Right forelimb (tissue), 1 donor: ENCODE measurements around the gene KCNQ1.
"Not testable (repeated sequence)": the region's sequence is repeated elsewhere in the genome, so short reads cannot be mapped to it uniquely, and the experiment has no call there.

ENCODE experiments used
- DNase-seq: peaks from one replicate; pipeline ENCODE4 v3.0.0-alpha.2; 2018

The KCNQ1 gene

GRCh38 chr11:2477936-2478335 is 33.1 kb downstream of the KCNQ1 start:
- DNase-seq = no peak

GRCh38 chr11:2480067-2480873 is 35.5 kb downstream of the KCNQ1 start:
- not testable (repeated sequence) for DNase-seq

GRCh38 chr11:2480874-2481220 is 36.0 kb downstream of the KCNQ1 start:
- no peak for DNase-seq

DNA sequence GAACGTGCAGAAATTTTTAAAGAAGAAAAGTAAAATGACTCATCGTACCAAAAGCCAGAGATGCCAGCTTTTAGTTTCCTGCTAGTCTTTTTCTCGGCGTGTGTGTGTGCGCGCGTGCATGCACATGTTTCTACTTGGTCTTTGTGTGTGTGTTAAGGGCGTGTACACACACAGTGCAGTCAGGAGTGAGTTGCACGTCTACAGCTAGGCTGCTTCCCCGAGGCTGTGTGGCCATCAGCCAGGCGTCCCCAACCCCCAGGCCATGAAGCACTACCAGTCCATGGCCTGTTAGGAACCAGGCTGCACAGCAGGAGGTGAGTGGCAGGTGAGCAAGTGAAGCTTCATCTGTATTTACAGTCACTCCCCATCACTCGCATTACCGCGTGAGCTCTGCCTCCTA is 36.4 kb downstream of the KCNQ1 start:
- DNase-seq = no peak

- DNase-seq = no peak
Measured at GRCh38 chr11:2482204-2482603, 37.4 kb downstream of the KCNQ1 start.

DNA sequence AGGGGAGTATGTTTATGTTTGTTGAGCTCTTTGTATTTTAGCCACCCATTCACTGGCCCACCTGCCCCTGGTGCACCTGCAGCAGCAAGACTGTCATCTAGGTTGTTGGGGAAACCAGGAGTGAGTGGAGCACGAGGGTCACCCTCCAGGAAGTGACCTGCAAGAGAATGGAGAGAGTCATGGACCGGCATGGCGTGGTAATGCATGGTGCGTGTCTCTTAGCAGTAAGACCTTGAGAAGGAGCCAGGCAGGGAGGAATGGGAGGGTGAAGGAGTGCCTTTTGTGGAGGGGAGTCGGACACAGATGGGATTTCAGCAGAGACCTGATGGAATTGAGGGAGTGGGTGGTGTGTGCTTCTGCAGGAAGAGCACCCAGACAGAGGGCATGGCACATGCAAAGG is 37.9 kb downstream of the KCNQ1 start:
- no peak for DNase-seq

DNA sequence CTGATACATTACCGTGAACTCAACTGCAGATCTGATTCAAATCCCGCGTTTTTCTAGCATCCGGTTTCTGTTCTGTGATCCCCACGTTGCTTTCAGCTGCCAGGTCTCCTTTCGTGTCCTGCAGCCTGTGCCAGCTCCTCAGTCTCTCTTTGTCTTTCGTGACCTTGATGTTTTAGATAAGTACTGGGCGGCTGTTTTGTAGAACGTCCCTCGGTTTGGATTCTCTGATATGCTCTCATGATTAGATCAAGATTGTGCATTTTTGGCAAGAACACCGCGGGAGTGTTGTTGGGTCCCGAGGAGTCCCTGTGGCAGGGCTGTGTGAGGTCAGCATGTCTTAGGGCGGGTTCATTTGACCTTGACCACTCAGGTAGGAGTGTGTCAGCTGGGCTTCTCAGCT is 38.6 kb downstream of the KCNQ1 start:
- no peak for DNase-seq

DNA sequence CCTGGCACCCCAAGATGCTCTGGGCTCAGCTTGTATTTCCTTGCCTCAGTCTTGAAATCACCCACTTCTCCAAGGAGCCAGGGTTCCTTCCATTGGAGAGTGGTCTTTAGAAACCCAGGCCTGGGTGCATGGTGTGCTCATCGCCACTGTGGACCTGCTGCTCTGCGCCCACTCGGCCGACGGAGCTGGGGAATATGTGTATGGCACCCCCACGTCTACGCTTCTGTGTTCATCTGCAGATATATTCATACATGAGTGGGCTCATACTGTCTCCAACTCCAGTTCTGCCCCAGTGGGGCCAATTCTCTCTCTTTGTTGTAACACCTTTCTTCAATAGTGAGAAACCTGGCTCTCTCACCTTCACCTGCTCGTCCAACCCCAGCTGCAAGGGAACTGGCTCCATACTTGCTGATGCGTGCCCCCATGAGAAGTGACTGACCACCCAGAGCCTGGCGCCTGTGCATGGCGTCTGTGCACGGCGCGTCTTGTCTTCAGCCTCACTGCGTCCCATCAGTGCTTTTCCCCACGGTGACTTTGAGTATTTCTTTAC is 39.8 kb downstream of the KCNQ1 start:
- no peak for DNase-seq

DNA sequence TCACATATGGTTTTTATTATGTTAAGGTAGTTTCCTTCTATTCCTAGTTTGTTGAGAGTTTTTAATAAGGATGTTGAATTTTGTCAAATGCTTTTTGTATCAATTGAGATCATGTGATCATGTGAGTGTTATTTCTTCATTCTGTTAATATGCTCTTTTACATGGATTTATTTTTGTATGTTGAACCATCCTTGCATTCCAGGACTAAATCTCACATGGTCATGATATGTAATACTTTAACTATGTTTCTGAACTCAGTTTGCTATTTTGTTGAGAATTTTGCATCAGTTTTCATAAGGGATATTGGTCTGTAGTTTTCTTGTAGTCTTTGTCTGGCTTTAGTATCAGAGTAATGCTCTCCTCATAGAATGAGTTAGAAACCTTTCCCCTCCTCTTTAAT is 43.2 kb downstream of the KCNQ1 start:
- no peak for DNase-seq

DNA sequence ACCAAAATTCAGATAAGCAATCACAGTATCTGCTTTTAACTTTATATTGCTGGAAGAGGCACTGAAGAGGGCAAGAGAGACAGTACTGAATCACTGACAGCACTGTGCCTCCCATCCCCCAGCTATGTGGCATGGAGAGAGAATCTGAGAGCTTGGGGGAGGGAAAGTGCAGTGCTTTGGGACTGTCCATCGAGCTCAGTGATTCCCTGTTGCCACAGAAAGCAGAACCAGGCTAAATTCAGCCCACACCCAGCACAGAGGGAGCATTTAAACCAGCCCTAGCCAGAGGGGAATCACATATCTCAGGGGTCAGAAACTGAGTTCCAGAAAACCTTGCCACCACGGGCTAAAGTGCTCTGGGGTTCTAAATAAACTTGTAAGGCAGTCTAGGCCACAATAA is 44.3 kb downstream of the KCNQ1 start:
- DNase-seq = no peak

DNA sequence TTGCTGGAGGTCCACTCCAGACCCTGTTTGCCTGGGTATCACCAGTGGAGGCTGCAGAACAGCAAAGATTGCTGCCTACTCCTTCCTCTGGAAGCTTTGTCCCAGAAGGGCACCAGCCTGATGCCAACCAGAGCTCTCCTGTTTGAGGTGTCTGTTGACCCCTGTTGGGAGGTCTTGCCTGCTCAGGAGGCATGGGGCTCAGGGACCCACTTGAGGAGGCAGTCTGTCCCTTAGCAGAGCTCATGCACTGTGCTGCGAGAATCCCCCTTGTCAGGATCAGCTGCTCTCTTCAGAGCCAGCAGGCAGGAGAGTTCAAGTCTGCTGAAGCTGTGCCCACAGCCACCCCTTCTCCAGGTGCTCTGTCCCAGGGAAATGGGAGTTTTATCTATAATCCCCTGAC is 53.1 kb downstream of the KCNQ1 start:
- not testable (repeated sequence) for DNase-seq

GRCh38 chr11:2498750-2499149 is 53.9 kb downstream of the KCNQ1 start:
- no peak for DNase-seq

DNA sequence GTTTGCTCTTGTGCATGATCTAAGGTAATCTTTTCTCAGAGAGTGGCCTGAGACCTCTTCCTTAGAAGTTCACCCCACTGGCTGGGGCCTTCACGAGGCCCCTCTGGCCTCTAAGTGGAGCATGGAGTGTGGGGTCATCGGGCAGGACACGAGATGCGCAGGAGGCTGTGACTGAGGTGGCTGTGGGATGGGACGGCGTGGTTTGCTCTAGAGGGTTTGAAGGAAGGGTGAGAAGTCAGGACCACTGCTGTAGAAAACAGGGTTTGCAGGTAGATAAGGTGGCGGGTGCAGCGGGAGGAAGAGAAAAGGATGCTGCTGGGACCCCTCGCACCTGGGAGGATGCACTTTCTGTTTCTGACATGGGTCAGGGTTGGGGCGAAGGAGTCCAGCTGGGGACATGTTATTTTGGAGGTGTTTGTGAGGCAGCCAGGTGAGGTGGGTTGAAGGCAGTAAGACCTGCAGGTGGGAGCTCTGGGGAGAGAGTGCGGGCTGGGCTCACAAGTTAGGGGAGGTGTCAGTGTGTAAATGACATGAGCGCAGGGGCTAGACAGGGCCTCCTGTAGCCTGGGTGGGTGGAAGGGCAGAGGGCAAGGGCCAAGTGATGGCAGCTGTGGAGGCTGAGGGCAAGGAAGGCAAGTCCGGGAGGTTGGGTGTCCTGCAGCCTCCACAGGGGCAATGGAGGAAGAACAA is 62.5 kb downstream of the KCNQ1 start:
- DNase-seq = no peak

DNA sequence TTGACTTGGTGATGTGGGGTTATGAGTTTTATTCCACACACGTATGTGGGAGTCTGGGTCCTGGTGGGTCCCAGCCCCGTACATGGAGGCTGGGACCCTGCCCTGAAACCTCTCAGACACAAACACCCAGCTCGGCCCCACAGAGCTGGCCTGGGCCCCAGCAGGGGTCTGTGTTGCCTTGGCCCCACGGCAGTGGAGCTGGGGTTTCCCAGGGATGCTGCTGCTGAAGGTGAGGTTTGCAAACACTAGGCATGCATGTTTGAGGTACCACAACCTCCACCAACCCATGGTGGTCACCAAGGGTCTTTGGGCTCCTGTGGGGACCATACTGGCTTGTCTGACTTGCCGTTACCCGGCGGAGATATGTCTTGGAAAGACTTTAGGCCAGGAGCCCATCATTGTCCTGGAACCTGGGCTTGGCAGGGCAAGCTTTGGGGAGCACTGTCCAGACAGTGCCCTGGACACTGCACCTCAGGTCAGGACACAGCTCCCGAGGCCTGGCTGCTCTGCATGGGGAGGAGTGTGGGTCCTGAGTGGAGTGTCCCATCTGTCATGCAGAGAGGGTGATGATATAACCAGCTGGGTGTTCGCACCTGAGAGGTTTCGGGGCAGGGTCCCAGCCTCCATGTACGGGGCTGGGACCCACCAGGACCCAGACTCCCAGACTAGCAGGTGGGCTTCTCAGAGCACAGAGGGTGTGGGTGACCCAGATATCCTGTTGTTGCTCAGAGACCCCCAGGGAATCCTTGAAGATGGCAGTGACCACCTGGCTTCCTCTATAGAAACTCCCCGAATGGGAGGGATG is 63.3 kb downstream of the KCNQ1 start:
- no peak for DNase-seq

- DNase-seq = no peak
Measured at GRCh38 chr11:2508793-2509192, 64.0 kb downstream of the KCNQ1 start.

DNA sequence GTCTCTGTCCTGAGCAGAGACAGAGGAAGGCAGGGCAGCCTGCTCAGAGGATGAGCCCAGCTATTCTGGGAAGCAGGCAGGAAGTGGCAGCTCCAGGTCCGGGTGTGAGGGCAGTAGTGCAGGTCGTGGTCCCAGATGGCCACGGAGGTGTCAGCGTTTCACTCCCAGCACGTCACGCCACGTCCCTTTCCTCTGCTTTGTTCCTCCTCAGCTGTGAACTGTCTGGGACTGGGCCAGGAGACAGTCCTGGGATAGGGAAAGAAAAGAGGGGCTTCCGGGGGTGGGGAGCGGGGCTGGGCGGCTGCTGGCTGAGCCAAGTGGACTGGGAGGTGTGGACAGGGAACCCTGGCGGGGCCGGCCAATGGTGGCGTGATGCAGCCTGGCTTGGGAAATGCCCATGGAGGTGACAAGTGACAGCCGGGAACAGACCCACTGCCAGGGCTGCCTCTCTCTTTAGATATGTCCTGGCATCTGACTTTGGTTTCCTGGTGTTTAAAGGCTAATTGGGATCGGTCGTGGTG is 64.7 kb downstream of the KCNQ1 start:
- peak; percentile 39 for DNase-seq

GRCh38 chr11:2510626-2511402 is 66.0 kb downstream of the KCNQ1 start:
- peak; percentile 37 for DNase-seq

- DNase-seq = peak; percentile 37
Measured at GRCh38 chr11:2511421-2512369, 66.9 kb downstream of the KCNQ1 start.

GRCh38 chr11:2512431-2513407 is 67.9 kb downstream of the KCNQ1 start:
- DNase-seq = no peak

DNA sequence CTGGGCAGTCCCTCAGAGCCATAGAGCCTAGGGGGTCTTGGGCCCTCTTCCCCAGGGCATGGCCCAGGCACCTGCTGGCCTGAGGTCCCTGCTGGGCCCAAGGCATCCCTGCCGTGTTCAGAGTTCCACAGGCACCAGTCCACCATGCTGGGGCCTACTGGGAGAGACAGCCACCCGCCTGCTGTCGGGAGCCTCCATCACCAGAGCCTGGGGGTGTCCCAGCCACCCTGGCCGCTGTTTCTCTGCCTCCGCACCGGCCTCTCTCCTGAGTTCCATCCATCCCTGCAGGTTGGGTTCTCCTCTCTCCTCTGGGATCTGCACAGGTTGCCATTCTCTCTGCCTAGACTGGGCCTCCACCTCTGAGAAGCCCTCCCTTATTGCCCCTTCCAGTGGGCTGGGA is 68.6 kb downstream of the KCNQ1 start:
- DNase-seq = no peak
